DMS153 treated with DMSO at 0.1 percent for 48 hours (cell line): ENCODE measurements around the gene CIDEC.
"Not testable (repeated sequence)": the region's sequence is repeated elsewhere in the genome, so short reads cannot be mapped to it uniquely, and the experiment has no call there.

Source experiments
- DNase-seq: peaks from one replicate; lab custom pipeline; 2025; ENCODE audit not compliant: unreplicated experiment; lab: John Stamatoyannopoulos, UW

The CIDEC gene

DNA sequence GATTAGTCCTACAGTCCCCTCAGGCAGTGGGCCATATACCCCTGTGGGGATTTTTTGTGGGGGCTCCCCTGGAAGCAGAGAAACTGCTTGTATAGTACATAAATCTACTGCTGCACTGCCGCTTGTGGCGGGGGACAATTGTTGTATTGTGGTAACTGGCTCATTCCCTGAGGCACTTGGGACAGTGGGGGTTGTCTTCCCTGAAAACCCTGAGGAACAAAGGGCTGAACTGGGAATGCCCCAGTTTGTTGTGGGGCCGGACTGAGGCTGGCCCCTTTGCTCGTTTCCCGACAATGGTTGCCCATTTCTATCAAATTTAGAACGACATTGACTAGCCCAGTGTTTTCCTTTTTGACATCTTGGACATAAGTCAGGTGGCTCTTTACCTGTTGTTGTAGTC, 28.7 kb downstream of the CIDEC start:
- not testable (repeated sequence) for DNase-seq

DNA sequence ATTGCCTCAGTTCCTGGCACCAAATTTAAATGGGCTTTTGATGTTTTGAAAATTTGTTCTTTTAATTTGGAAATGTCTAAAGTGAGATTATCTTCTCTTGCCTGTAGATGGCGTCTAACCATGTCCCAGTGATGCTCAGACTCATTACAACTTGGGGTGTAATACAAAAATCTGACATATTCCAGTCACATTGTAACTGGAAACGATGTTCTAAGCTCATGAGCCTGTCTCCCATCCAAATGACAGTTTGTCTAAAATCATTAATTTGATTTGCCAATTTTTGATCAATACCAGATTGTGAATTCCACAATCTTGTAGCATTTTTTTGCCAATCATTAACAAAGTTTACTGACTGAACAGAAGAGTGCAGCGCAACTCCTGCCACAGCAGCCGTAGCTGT, 31.2 kb downstream of the CIDEC start:
- DNase-seq, result not testable (repeated sequence)

- not testable (repeated sequence) for DNase-seq
These were observed 32.2 kb downstream of the CIDEC start for GRCh38 chr3:9847870-9848269.

GRCh38 chr3:9846931-9847488, 33.0 kb downstream of the CIDEC start:
- DNase-seq, result no peak

DNA sequence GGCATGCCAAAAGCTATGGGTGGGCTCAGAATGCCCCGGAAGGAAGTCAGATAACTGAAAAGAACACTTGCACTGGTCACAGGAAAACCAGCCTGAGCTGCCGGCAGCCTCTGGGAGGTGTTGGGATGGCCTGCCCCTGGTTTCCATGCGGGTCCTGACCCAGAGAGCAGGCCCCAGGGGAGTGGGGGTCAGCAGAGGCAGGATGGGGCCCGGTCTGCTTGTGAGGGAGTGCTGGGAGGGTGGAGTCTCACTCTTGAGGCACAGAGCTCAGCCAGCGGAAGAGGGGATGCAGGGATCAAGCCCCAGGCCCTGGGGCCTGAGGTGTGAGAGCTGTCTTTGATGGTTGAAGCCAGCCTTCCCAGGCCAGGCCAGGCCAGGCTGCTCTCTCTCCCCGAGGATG, 33.8 kb downstream of the CIDEC start:
- no peak for DNase-seq

- DNase-seq, result peak; percentile 56
These were observed 36.2 kb downstream of the CIDEC start, which contains the start of gene RPUSD3 for GRCh38 chr3:9843715-9844438. TSS of gene RPUSD3 (minus strand) at chr3:9844008. CDS start at chr3:9843990, 18 bp downstream.

GRCh38 chr3:9841015-9841414, 39.0 kb downstream of the CIDEC start:
- DNase-seq, result no peak

DNA sequence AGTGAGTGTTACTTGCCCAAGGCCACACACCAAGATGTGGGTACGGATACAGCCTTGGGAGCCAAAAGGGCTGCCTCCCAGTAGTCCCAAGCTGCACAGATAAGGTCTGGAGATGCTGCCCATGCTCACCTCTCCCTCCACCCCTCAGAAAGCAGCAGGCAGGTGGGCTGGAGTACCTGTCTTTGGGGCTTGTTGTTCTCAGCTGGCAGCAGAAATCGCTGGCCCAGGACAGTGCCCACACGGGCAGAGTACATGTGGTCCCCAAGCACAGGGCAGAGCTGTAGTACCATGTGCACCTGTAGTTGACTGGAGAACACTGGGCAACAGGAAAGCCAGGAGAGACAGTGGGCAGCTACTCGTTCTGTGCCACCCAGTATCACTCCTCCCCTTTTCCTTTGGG, 41.2 kb downstream of the CIDEC start:
- no peak for DNase-seq

DNA sequence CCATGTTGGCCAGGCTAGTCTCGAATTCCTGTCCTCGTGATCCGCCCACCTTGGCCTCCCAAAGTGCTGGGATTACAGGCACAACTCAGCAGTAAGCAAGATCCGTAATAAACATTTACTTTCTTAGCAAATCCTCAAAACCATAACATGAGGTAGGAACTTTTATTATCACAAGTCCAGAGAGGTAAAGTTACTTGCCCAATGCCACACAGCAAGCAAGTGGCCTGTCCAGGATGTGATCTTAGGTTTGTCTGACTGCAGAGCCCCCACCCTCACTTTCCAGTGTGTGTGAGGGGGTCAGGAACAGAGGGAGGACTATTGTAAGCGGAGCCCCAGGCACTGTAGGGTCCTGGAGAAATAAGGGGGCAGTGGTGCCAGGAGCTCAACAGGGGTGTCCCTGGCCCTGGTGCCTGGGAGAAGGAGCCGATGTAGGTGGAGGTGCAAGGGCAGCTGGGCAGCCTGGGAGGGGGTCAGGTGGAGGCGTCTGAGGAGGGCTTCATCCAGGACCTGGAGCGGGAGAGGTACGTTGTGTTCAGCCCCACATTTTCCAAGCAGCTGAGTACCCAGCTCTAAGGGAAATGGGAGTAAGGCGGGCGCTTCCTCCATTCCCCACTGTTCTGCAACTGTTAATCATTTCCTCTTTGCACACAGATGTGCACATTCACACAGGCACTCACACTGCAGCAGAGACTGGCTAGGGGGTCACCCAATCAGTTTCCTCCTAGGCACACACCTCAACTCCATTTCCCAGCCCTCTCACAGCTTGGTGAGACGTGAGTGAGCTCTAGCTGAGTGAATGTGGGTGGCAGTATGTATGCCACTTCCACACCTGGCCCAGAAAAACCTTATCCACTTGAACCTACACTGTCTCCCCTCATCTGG, 42.1 kb downstream of the CIDEC start:
- no peak for DNase-seq

DNA sequence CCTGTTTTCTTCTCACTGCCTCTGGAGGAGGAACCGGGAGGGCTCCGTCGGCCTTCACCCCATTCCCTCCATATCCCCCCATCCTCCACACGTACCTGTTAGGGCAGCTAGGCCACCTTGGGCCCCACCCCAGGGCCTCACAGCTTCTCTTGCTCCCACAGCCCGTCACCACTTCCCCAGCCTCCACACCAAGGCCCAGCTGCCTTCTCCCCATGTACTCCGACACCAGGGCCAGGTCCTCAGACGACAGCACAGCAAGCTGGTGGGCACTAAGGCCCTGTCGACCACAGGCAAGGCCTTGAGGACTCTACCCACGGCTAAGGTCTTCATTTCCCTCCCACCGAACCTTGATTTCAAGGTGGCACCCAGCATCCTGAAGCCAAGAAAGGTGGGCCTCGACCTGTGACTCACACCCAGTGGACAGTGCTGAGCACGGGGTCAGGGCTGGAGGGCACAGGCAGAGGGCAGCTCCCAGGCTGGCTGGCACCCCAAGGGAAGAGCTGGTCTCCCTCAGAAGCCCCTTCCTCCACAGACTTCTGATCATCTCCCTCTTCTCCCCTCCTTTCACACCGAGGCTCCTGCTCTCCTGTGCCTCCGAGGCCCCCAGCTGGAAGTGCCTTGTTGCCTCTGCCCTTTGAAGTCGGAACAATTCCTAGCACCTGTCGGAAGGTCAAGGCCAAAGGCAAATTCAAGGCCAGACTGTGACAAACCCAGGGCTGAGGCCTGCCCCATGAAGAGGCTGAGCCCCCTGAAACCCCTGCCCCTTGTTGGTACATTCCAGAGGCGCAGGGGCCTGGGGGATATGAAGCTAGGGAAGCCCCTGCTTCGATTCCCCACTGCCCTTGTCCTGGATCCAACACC, 45.3 kb downstream of the CIDEC start:
- no peak for DNase-seq

DNA sequence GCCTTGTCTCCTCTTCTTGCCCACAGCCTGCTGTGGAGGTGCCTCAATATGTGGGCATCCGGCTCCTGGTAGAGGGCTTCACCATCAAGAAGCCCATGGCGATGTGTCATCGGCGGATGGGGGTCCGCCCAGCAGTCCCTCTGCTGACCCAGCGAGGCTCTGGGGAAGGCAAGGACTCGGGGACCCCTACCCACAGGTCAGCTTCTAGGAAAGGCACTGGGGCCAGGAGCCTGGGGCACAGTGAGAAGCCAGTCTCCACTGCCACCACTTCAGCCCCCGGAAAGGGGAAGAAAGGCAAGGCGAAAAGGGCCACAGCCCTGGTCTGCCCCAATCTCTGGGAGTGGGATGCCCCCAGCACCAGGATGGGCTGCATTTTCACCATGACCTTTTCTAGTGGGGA, 47.0 kb downstream of the CIDEC start:
- DNase-seq, result no peak

DNA sequence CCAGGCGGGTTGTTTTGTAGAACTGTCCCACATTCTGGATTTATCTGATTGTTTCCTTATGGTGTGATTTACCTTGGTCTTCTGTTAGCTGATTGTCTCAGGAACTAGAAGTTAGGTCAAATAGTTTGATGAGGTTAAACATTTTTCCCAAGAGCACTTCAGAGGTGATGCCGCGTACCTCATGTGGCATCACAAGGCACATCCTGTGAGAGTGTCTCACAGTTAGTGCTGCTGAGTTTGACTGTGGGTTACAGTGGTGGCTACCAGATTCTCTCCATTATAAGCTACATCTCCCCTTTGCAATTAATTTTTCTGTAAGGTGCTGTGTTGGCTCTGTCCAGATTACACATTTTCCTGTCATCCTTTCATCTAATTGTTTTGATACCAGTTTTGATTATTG, 48.8 kb downstream of the CIDEC start:
- DNase-seq, result no peak

GRCh38 chr3:9828801-9829755, 51.0 kb downstream of the CIDEC start:
- DNase-seq, result no peak

DNA sequence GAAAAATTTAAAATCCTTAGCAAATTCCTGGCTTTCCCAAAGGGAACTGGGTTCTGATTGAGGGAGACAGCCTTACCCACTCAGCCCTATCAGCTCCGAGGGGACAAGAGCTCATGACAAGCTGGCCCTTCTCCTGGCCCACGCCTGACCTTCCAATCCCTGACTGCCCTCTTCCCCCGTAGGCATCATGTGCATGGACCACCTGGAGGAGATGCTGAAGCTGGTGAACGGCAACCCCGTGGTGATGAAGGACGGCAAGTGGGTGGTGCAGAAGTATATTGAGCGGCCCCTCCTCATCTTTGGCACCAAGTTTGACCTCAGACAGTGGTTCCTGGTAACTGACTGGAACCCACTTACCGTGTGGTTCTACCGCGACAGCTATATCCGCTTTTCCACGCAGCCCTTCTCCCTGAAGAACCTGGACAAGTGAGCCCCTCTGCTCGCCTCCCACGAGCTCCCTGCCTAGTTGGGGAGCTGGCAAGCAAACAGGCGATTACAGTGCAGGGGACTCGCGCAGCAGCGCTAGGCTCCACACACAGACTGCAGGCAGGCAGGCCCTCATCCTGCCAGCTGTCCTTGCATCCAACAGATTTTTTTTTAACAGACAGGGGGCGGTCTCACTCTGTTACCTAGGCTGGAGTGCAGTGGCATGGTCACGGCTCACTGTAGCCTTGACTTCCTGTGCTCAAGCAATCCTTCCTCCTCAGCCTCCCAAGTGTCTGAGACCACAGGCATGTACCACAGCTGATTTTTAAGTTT, 53.1 kb downstream of the CIDEC start:
- no peak for DNase-seq

GRCh38 chr3:9825451-9826040, 54.5 kb downstream of the CIDEC start:
- DNase-seq, result no peak

- no peak for DNase-seq
These were observed 59.1 kb downstream of the CIDEC start for GRCh38 chr3:9820946-9821345.

GRCh38 chr3:9820543-9820942, 59.5 kb downstream of the CIDEC start:
- DNase-seq, result no peak

- DNase-seq, result no peak
These were observed 61.3 kb downstream of the CIDEC start for GRCh38 chr3:9818666-9819335.
